ENCODE results near the gene SH3PXD2A.
A peak's percentile ranks its signal among the peaks of the same experiment; 100 is the strongest.

The SH3PXD2A gene

GRCh38 chr10:103790580-103790979, 64.8 kb downstream of the SH3PXD2A start:
- Histone ChIP-seq H3K27ac (ENCODE audit: low read depth in 2 of 2, low read length in 2 of 2) (peak overlapping the region; percentile 92 to 99), H3K4me1 (ENCODE audit: control insufficient read depth in 2 of 2, insufficient read depth in 2 of 2, low read length in 2 of 2) (peaks cover 64 to 89% of the 10 kb centered on the region in 2 donors), H3K4me3 (ENCODE audit: low read length in 2 of 2) (no peak overlapping the region), H3K36me3 (ENCODE audit: control insufficient read depth in 2 of 2, insufficient read depth in 2 of 2, low read length in 2 of 2) (peaks cover 0 to 2% of the 10 kb centered on the region in 2 donors), H3K9me3 (ENCODE audit: control insufficient read depth in 2 of 2, low read length in 2 of 2) (no peaks in the 10 kb centered on the region), H3K9ac (ENCODE audit: low read depth in 1 of 2, low read length in 2 of 2) (peak overlapping the region; percentile 24 to 72), H3K27me3 (ENCODE audit: control insufficient read depth in 2 of 2, insufficient read depth in 2 of 2, low read length in 2 of 2) (no peaks in the 10 kb centered on the region)

- Histone ChIP-seq H3K9me3 (ENCODE audit: control insufficient read depth in 2 of 2, low read length in 2 of 2) (no peaks in the 10 kb centered on the region), H3K27me3 (ENCODE audit: control insufficient read depth in 2 of 2, insufficient read depth in 2 of 2, low read length in 2 of 2) (no peaks in the 10 kb centered on the region), H3K27ac (ENCODE audit: low read depth in 2 of 2, low read length in 2 of 2) (peak overlapping the region; percentile 92 to 99), H3K36me3 (ENCODE audit: control insufficient read depth in 2 of 2, insufficient read depth in 2 of 2, low read length in 2 of 2) (no peaks in the 10 kb centered on the region), H3K4me1 (ENCODE audit: control insufficient read depth in 2 of 2, insufficient read depth in 2 of 2, low read length in 2 of 2) (peaks cover 71 to 90% of the 10 kb centered on the region in 2 donors), H3K4me3 (ENCODE audit: low read length in 2 of 2) (no peak overlapping the region), H3K9ac (ENCODE audit: low read depth in 1 of 2, low read length in 2 of 2) (peak overlapping the region; percentile 52 to 72)
Observed at GRCh38 chr10:103789771-103790201, 65.6 kb downstream of the SH3PXD2A start.

GRCh38 chr10:103789161-103789560, 66.2 kb downstream of the SH3PXD2A start:
- H3K9ac ChIP-seq (ENCODE audit: low read depth in 1 of 2, low read length in 2 of 2), result peak overlapping the region; percentile 72 to 75
- H3K4me1 ChIP-seq (ENCODE audit: control insufficient read depth in 2 of 2, insufficient read depth in 2 of 2, low read length in 2 of 2), result peaks cover 73 to 90% of the 10 kb centered on the region in 2 donors
- no peaks in the 10 kb centered on the region for H3K36me3 ChIP-seq (ENCODE audit: control insufficient read depth in 2 of 2, insufficient read depth in 2 of 2, low read length in 2 of 2)
- H3K27me3 ChIP-seq (ENCODE audit: control insufficient read depth in 2 of 2, insufficient read depth in 2 of 2, low read length in 2 of 2), result no peaks in the 10 kb centered on the region
- H3K27ac ChIP-seq (ENCODE audit: low read depth in 2 of 2, low read length in 2 of 2), result peak overlapping the region; percentile 92 to 99
- H3K4me3 ChIP-seq (ENCODE audit: low read length in 2 of 2), result peak overlapping the region; percentile 25 to 31
- H3K9me3 ChIP-seq (ENCODE audit: control insufficient read depth in 2 of 2, low read length in 2 of 2), result no peaks in the 10 kb centered on the region

GRCh38 chr10:103787331-103787730, 68.0 kb downstream of the SH3PXD2A start:
- Histone ChIP-seq H3K27ac (ENCODE audit: low read depth in 2 of 2, low read length in 2 of 2) (peak overlapping the region; percentile 43 to 59), H3K9ac (ENCODE audit: low read depth in 1 of 2, low read length in 2 of 2) (peak overlapping the region in 1 of 2 donors; percentile 31), H3K4me1 (ENCODE audit: control insufficient read depth in 2 of 2, insufficient read depth in 2 of 2, low read length in 2 of 2) (peaks cover 71 to 90% of the 10 kb centered on the region in 2 donors), H3K27me3 (ENCODE audit: control insufficient read depth in 2 of 2, insufficient read depth in 2 of 2, low read length in 2 of 2) (no peaks in the 10 kb centered on the region), H3K36me3 (ENCODE audit: control insufficient read depth in 2 of 2, insufficient read depth in 2 of 2, low read length in 2 of 2) (no peaks in the 10 kb centered on the region), H3K4me3 (ENCODE audit: low read length in 2 of 2) (no peak overlapping the region), H3K9me3 (ENCODE audit: control insufficient read depth in 2 of 2, low read length in 2 of 2) (no peaks in the 10 kb centered on the region)

GRCh38 chr10:103786020-103786419, 69.4 kb downstream of the SH3PXD2A start:
- H3K27ac ChIP-seq (ENCODE audit: low read depth in 2 of 2, low read length in 2 of 2), result peak overlapping the region; percentile 89 to 91

GRCh38 chr10:103784723-103785418, 70.5 kb downstream of the SH3PXD2A start:
- Histone ChIP-seq H3K36me3 (ENCODE audit: control insufficient read depth in 2 of 2, insufficient read depth in 2 of 2, low read length in 2 of 2) (no peaks in the 10 kb centered on the region), H3K27ac (ENCODE audit: low read depth in 2 of 2, low read length in 2 of 2) (peak overlapping the region; percentile 89 to 91), H3K9ac (ENCODE audit: low read depth in 1 of 2, low read length in 2 of 2) (peak overlapping the region; percentile 52 to 76), H3K4me3 (ENCODE audit: low read length in 2 of 2) (peak overlapping the region in 1 of 2 donors; percentile 20), H3K27me3 (ENCODE audit: control insufficient read depth in 2 of 2, insufficient read depth in 2 of 2, low read length in 2 of 2) (no peaks in the 10 kb centered on the region), H3K9me3 (ENCODE audit: control insufficient read depth in 2 of 2, low read length in 2 of 2) (no peaks in the 10 kb centered on the region), H3K4me1 (ENCODE audit: control insufficient read depth in 2 of 2, insufficient read depth in 2 of 2, low read length in 2 of 2) (peaks cover 72 to 90% of the 10 kb centered on the region in 2 donors)

More at GRCh38 chr10:103786020-103786419, 69.4 kb downstream of the SH3PXD2A start:
- Histone ChIP-seq H3K9ac (ENCODE audit: low read depth in 1 of 2, low read length in 2 of 2) (peak overlapping the region in 1 of 2 donors; percentile 76), H3K9me3 (ENCODE audit: control insufficient read depth in 2 of 2, low read length in 2 of 2) (no peaks in the 10 kb centered on the region), H3K27me3 (ENCODE audit: control insufficient read depth in 2 of 2, insufficient read depth in 2 of 2, low read length in 2 of 2) (no peaks in the 10 kb centered on the region), H3K4me3 (ENCODE audit: low read length in 2 of 2) (no peak overlapping the region), H3K36me3 (ENCODE audit: control insufficient read depth in 2 of 2, insufficient read depth in 2 of 2, low read length in 2 of 2) (no peaks in the 10 kb centered on the region), H3K4me1 (ENCODE audit: control insufficient read depth in 2 of 2, insufficient read depth in 2 of 2, low read length in 2 of 2) (peaks cover 71 to 89% of the 10 kb centered on the region in 2 donors)

GRCh38 chr10:103784089-103784488, 71.3 kb downstream of the SH3PXD2A start:
- peaks cover 64 to 89% of the 10 kb centered on the region in 2 donors for H3K4me1 ChIP-seq (ENCODE audit: control insufficient read depth in 2 of 2, insufficient read depth in 2 of 2, low read length in 2 of 2)

GRCh38 chr10:103783681-103784080, 71.7 kb downstream of the SH3PXD2A start:
- H3K9me3 ChIP-seq (ENCODE audit: control insufficient read depth in 2 of 2, low read length in 2 of 2), result no peaks in the 10 kb centered on the region
- H3K27ac ChIP-seq (ENCODE audit: low read depth in 2 of 2, low read length in 2 of 2), result peak overlapping the region; percentile 89 to 91
- H3K4me1 ChIP-seq (ENCODE audit: control insufficient read depth in 2 of 2, insufficient read depth in 2 of 2, low read length in 2 of 2), result peaks cover 60 to 85% of the 10 kb centered on the region in 2 donors
- H3K27me3 ChIP-seq (ENCODE audit: control insufficient read depth in 2 of 2, insufficient read depth in 2 of 2, low read length in 2 of 2), result no peaks in the 10 kb centered on the region
- peak overlapping the region in 1 of 2 donors; percentile 76 for H3K9ac ChIP-seq (ENCODE audit: low read depth in 1 of 2, low read length in 2 of 2)
- H3K4me3 ChIP-seq (ENCODE audit: low read length in 2 of 2), result no peak overlapping the region
- H3K36me3 ChIP-seq (ENCODE audit: control insufficient read depth in 2 of 2, insufficient read depth in 2 of 2, low read length in 2 of 2), result peaks cover 0 to under 1% of the 10 kb centered on the region in 2 donors

More at GRCh38 chr10:103784089-103784488, 71.3 kb downstream of the SH3PXD2A start:
- Histone ChIP-seq H3K4me3 (ENCODE audit: low read length in 2 of 2) (no peak overlapping the region), H3K9me3 (ENCODE audit: control insufficient read depth in 2 of 2, low read length in 2 of 2) (no peaks in the 10 kb centered on the region), H3K9ac (ENCODE audit: low read depth in 1 of 2, low read length in 2 of 2) (peak overlapping the region; percentile 52 to 76), H3K36me3 (ENCODE audit: control insufficient read depth in 2 of 2, insufficient read depth in 2 of 2, low read length in 2 of 2) (no peaks in the 10 kb centered on the region), H3K27ac (ENCODE audit: low read depth in 2 of 2, low read length in 2 of 2) (peak overlapping the region; percentile 89 to 91), H3K27me3 (ENCODE audit: control insufficient read depth in 2 of 2, insufficient read depth in 2 of 2, low read length in 2 of 2) (no peaks in the 10 kb centered on the region)

- peak overlapping the region; percentile 82 to 91 for H3K27ac ChIP-seq (ENCODE audit: low read depth in 2 of 2, low read length in 2 of 2)
- peaks cover 0 to 7% of the 10 kb centered on the region in 2 donors for H3K36me3 ChIP-seq (ENCODE audit: control insufficient read depth in 2 of 2, insufficient read depth in 2 of 2, low read length in 2 of 2)
- H3K9me3 ChIP-seq (ENCODE audit: control insufficient read depth in 2 of 2, low read length in 2 of 2), result no peaks in the 10 kb centered on the region
- H3K4me3 ChIP-seq (ENCODE audit: low read length in 2 of 2), result peak overlapping the region in 1 of 2 donors; percentile 17
- peaks cover 53 to 68% of the 10 kb centered on the region in 2 donors for H3K4me1 ChIP-seq (ENCODE audit: control insufficient read depth in 2 of 2, insufficient read depth in 2 of 2, low read length in 2 of 2)
- H3K9ac ChIP-seq (ENCODE audit: low read depth in 1 of 2, low read length in 2 of 2), result peak overlapping the region in 1 of 2 donors; percentile 52
- no peaks in the 10 kb centered on the region for H3K27me3 ChIP-seq (ENCODE audit: control insufficient read depth in 2 of 2, insufficient read depth in 2 of 2, low read length in 2 of 2)
Observed at GRCh38 chr10:103781329-103782061, 73.9 kb downstream of the SH3PXD2A start.

Data from mucosa of rectum (tissue), 2 donors.